NOMO-1 treated with DMSO at 0.1 percent for 48 hours (cell line): ENCODE measurements around the gene PDE1A.

Experiments
- DNase-seq: peaks from one replicate; lab custom pipeline; 2025; ENCODE audit not compliant: unreplicated experiment; lab: John Stamatoyannopoulos, UW

Gene PDE1A

GRCh38 chr2:182426918-182427240, at the start of gene PDE1A:
Gene PDE1A (minus strand): TSS chr2:182427036.
- no peak for DNase-seq

- DNase-seq = no peak
These were observed 46.8 kb upstream of the PDE1A start for GRCh38 chr2:182473635-182474034.

- no peak for DNase-seq
These were observed 36.9 kb upstream of the PDE1A start for GRCh38 chr2:182463760-182464159.

GRCh38 chr2:182456784-182457183, 29.9 kb upstream of the PDE1A start:
- DNase-seq = no peak

GRCh38 chr2:182452456-182452990, 25.7 kb upstream of the PDE1A start:
- no peak for DNase-seq

- DNase-seq = no peak
These were observed 21.5 kb upstream of the PDE1A start for GRCh38 chr2:182448371-182448770.

- DNase-seq = no peak
These were observed 21.0 kb upstream of the PDE1A start for GRCh38 chr2:182447863-182448262.

- DNase-seq = no peak
These were observed 20.3 kb upstream of the PDE1A start for GRCh38 chr2:182447163-182447562.

GRCh38 chr2:182446087-182446486, 19.3 kb upstream of the PDE1A start:
- no peak for DNase-seq

GRCh38 chr2:182445391-182445965, 18.6 kb upstream of the PDE1A start:
- DNase-seq = no peak

GRCh38 chr2:182444806-182445205, 18.0 kb upstream of the PDE1A start:
- DNase-seq = no peak

- DNase-seq = no peak
These were observed 17.3 kb upstream of the PDE1A start for GRCh38 chr2:182444170-182444569.

GRCh38 chr2:182436252-182436651, 9.4 kb upstream of the PDE1A start:
- no peak for DNase-seq

GRCh38 chr2:182435754-182436153, 8.9 kb upstream of the PDE1A start:
- no peak for DNase-seq

GRCh38 chr2:182432051-182432450, 5.2 kb upstream of the PDE1A start:
- DNase-seq = no peak

- DNase-seq = no peak
These were observed 1.6 kb upstream of the PDE1A start for GRCh38 chr2:182428476-182428875.

- no peak for DNase-seq
These were observed 536 bp downstream of the PDE1A start for GRCh38 chr2:182426082-182426917.

GRCh38 chr2:182422864-182423263, 4.0 kb downstream of the PDE1A start:
- DNase-seq = no peak

GRCh38 chr2:182420669-182421068, 6.2 kb downstream of the PDE1A start:
- DNase-seq = no peak

GRCh38 chr2:182416861-182417260, 10.0 kb downstream of the PDE1A start:
- DNase-seq = no peak

GRCh38 chr2:182416191-182416590, 10.6 kb downstream of the PDE1A start:
- DNase-seq = no peak

GRCh38 chr2:182415771-182416170, 11.1 kb downstream of the PDE1A start:
- no peak for DNase-seq

GRCh38 chr2:182412858-182413257, 14.0 kb downstream of the PDE1A start:
- DNase-seq = no peak
